ENCODE measurements around the gene PHTF2.

DNA sequence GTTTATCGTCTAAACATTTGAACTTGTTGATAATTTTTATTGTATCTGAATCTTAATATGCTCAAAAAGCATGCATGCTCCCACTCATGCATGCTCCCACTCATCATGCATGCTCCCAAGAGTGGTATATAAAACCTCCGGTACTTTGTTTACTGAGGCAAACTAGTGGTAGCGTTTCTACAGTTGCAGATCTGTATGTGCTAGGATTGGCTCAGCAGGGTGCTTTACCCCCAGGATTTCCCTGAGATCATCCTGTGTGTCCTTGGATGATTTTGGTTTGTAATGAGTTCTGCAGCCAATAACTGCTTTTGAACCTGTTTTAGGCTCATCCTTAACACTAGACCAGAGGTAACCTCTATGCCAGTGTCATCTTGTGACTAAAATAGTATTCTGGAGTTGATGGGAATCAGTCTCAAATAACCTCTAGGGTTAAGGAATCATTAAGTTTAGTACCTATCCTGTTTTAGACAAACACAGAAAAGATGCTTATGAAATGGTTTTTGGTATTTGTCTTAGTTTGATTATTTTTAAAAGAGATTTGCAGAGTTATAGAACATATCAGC is 40.4 kb downstream of the PHTF2 start:
- TF ChIP-seq POLR2A (IDR thresholded peaks at IDR 0.05; ENCODE audit: low read depth, low read length) (no peak), CTCF (conservative IDR thresholded peaks at IDR 0.05; ENCODE audit: low read depth, low read length) (no peak), BHLHE40 (IDR thresholded peaks at IDR 0.05; ENCODE audit: low read depth, low read length) (no peak), FOS (IDR thresholded peaks at IDR 0.05; ENCODE audit: low read depth, low read length) (no peak), MXI1 (IDR thresholded peaks at IDR 0.05; ENCODE audit: borderline replicate concordance, low read depth, low read length) (no peak), SMC3 (IDR thresholded peaks at IDR 0.05; ENCODE audit: low read depth, low read length) (no peak), RCOR1 (IDR thresholded peaks at IDR 0.05; ENCODE audit: insufficient replicate concordance, low read length) (no peak)

Measured in IMR-90 (cell line).